Activated T-cell treated with anti-CD3 and anti-CD28 coated beads, Interleukin-2, amount 50 U/mL, for 24 hours (primary cell): Measurements from ENCODE around the gene GLMN.
"Not testable (repeated sequence)": the region's sequence is repeated elsewhere in the genome, so short reads cannot be mapped to it uniquely, and the experiment has no call there.

ENCODE experiments used
- DNase-seq: peaks from one replicate; pipeline ENCODE4 v3.0.0-alpha.2; 2020
- H3K27ac Mint-ChIP-seq: 2 replicates; pipeline ENCODE4 v1.8.0; 2020; ENCODE audit warnings: mild to moderate bottlenecking, mixed read lengths
- H3K27me3 Mint-ChIP-seq: 2 replicates; pipeline ENCODE4 v1.8.0; 2020; ENCODE audit warnings: mixed read lengths
- H3K36me3 Mint-ChIP-seq: 2 replicates; pipeline ENCODE4 v1.8.0; 2020; ENCODE audit warnings: low read depth, mixed read lengths
- H3K4me1 Mint-ChIP-seq: 2 replicates; pipeline ENCODE4 v1.8.0; 2020; ENCODE audit warnings: low read depth, mixed read lengths
- H3K4me3 Mint-ChIP-seq: 2 replicates; pipeline ENCODE4 v1.8.0; 2020; ENCODE audit warnings: mild to moderate bottlenecking, moderate library complexity, mixed read lengths
- H3K9me3 Mint-ChIP-seq: 2 replicates; pipeline ENCODE4 v1.8.0; 2020; ENCODE audit warnings: mixed read lengths

Gene GLMN

GRCh38 chr1:92273039-92273438, 25.7 kb downstream of the GLMN start:
- H3K36me3 Mint-ChIP-seq: peaks cover 90% of the 10 kb centered on the region
- H3K27ac Mint-ChIP-seq: no peak overlapping the region
- no peaks in the 10 kb centered on the region for H3K27me3 Mint-ChIP-seq
- H3K4me3 Mint-ChIP-seq: no peak overlapping the region
- no peak for DNase-seq
- peaks cover 3% of the 10 kb centered on the region for H3K4me1 Mint-ChIP-seq
- no peaks in the 10 kb centered on the region for H3K9me3 Mint-ChIP-seq

GRCh38 chr1:92262516-92262915, 36.3 kb downstream of the GLMN start:
- Mint-ChIP-seq H3K27me3 (no peaks in the 10 kb centered on the region), H3K36me3 (peaks cover 94% of the 10 kb centered on the region), H3K4me1 (peaks cover 2% of the 10 kb centered on the region), H3K4me3 (no peak overlapping the region), H3K27ac (no peak overlapping the region), H3K9me3 (peaks cover 3% of the 10 kb centered on the region)
- no peak for DNase-seq

GRCh38 chr1:92259350-92259749, 39.4 kb downstream of the GLMN start:
- Mint-ChIP-seq H3K27me3 (no peaks in the 10 kb centered on the region), H3K27ac (no peak overlapping the region), H3K4me3 (no peak overlapping the region), H3K36me3 (peaks cover 98% of the 10 kb centered on the region), H3K4me1 (peaks cover 2% of the 10 kb centered on the region), H3K9me3 (peaks cover 15% of the 10 kb centered on the region)
- DNase-seq: no peak

- not testable (repeated sequence) for H3K27me3 Mint-ChIP-seq, DNase-seq, H3K27ac Mint-ChIP-seq, H3K4me1 Mint-ChIP-seq, H3K4me3 Mint-ChIP-seq
- Mint-ChIP-seq H3K9me3 (peaks cover 17% of the 10 kb centered on the region), H3K36me3 (peaks cover 91% of the 10 kb centered on the region)
Measured at GRCh38 chr1:92254714-92255113, 44.1 kb downstream of the GLMN start.

- H3K4me3 Mint-ChIP-seq: no peak overlapping the region
- H3K27ac Mint-ChIP-seq: no peak overlapping the region
Measured at GRCh38 chr1:92244376-92244775, 54.4 kb downstream of the GLMN start.

GRCh38 chr1:92240034-92240433, 58.8 kb downstream of the GLMN start:
- DNase-seq: no peak
- no peak overlapping the region for H3K27ac Mint-ChIP-seq
- no peak overlapping the region for H3K4me3 Mint-ChIP-seq
- H3K36me3 Mint-ChIP-seq: peaks cover 2% of the 10 kb centered on the region
- peaks cover 7% of the 10 kb centered on the region for H3K27me3 Mint-ChIP-seq
- no peaks in the 10 kb centered on the region for H3K9me3 Mint-ChIP-seq
- no peaks in the 10 kb centered on the region for H3K4me1 Mint-ChIP-seq

More at GRCh38 chr1:92244376-92244775, 54.4 kb downstream of the GLMN start:
- Mint-ChIP-seq H3K27me3 (no peaks in the 10 kb centered on the region), H3K4me1 (no peaks in the 10 kb centered on the region), H3K36me3 (peaks cover 31% of the 10 kb centered on the region), H3K9me3 (no peaks in the 10 kb centered on the region)
- DNase-seq: no peak

- Mint-ChIP-seq H3K4me1 (no peaks in the 10 kb centered on the region), H3K27me3 (no peaks in the 10 kb centered on the region), H3K27ac (no peak overlapping the region), H3K9me3 (no peaks in the 10 kb centered on the region), H3K4me3 (no peak overlapping the region), H3K36me3 (no peaks in the 10 kb centered on the region)
- no peak for DNase-seq
Measured at GRCh38 chr1:92230736-92231135, 68.1 kb downstream of the GLMN start.

GRCh38 chr1:92228401-92228800, 70.4 kb downstream of the GLMN start:
- Mint-ChIP-seq H3K27me3 (no peaks in the 10 kb centered on the region), H3K4me1 (no peaks in the 10 kb centered on the region), H3K4me3 (no peak overlapping the region), H3K27ac (no peak overlapping the region), H3K36me3 (no peaks in the 10 kb centered on the region), H3K9me3 (no peaks in the 10 kb centered on the region)
- no peak for DNase-seq

GRCh38 chr1:92219028-92219427, 79.8 kb downstream of the GLMN start:
- H3K27me3 Mint-ChIP-seq: no peaks in the 10 kb centered on the region
- DNase-seq: no peak
- no peak overlapping the region for H3K27ac Mint-ChIP-seq
- no peak overlapping the region for H3K4me3 Mint-ChIP-seq
- no peaks in the 10 kb centered on the region for H3K9me3 Mint-ChIP-seq
- H3K36me3 Mint-ChIP-seq: no peaks in the 10 kb centered on the region
- H3K4me1 Mint-ChIP-seq: no peaks in the 10 kb centered on the region

- Mint-ChIP-seq H3K27me3 (no peaks in the 10 kb centered on the region), H3K27ac (no peak overlapping the region), H3K9me3 (no peaks in the 10 kb centered on the region), H3K4me3 (no peak overlapping the region), H3K4me1 (no peaks in the 10 kb centered on the region), H3K36me3 (no peaks in the 10 kb centered on the region)
- DNase-seq: no peak
Measured at GRCh38 chr1:92218559-92218958, 80.2 kb downstream of the GLMN start.

- no peak within 1 kb of the TSS for H3K27ac Mint-ChIP-seq
- DNase-seq: no peak
- no peaks in the 10 kb centered on the region for H3K4me1 Mint-ChIP-seq
- H3K27me3 Mint-ChIP-seq: no peaks in the 10 kb centered on the region
- H3K4me3 Mint-ChIP-seq: no peak within 1 kb of the TSS
- no peaks in the 10 kb centered on the region for H3K36me3 Mint-ChIP-seq
- no peaks in the 10 kb centered on the region for H3K9me3 Mint-ChIP-seq
Measured at GRCh38 chr1:92217721-92218120, 81.1 kb downstream of the GLMN start, which contains the start of gene C1orf146. TSS of gene C1orf146 (plus strand) at chr1:92217915. CDS start at chr1:92231421, 13,506 bp downstream.

GRCh38 chr1:92211166-92211565, 87.6 kb downstream of the GLMN start:
- no peak overlapping the region for H3K4me3 Mint-ChIP-seq
- no peak for DNase-seq
- H3K9me3 Mint-ChIP-seq: no peaks in the 10 kb centered on the region
- no peaks in the 10 kb centered on the region for H3K36me3 Mint-ChIP-seq
- no peaks in the 10 kb centered on the region for H3K27me3 Mint-ChIP-seq
- H3K4me1 Mint-ChIP-seq: peaks cover 15% of the 10 kb centered on the region
- no peak overlapping the region for H3K27ac Mint-ChIP-seq

GRCh38 chr1:92210701-92211100, 88.1 kb downstream of the GLMN start:
- no peak overlapping the region for H3K4me3 Mint-ChIP-seq
- no peaks in the 10 kb centered on the region for H3K9me3 Mint-ChIP-seq
- peaks cover 15% of the 10 kb centered on the region for H3K4me1 Mint-ChIP-seq
- no peaks in the 10 kb centered on the region for H3K27me3 Mint-ChIP-seq
- no peaks in the 10 kb centered on the region for H3K36me3 Mint-ChIP-seq
- DNase-seq: no peak
- no peak overlapping the region for H3K27ac Mint-ChIP-seq

- Mint-ChIP-seq H3K4me3 (no peak overlapping the region), H3K9me3 (peaks cover 3% of the 10 kb centered on the region), H3K27me3 (no peaks in the 10 kb centered on the region), H3K4me1 (peaks cover 20% of the 10 kb centered on the region), H3K36me3 (no peaks in the 10 kb centered on the region), H3K27ac (peak overlapping the region; percentile 34)
- no peak for DNase-seq
Measured at GRCh38 chr1:92203105-92203504, 95.7 kb downstream of the GLMN start.

GRCh38 chr1:92201973-92202372, 96.8 kb downstream of the GLMN start:
- no peak overlapping the region for H3K4me3 Mint-ChIP-seq

More at GRCh38 chr1:92201973-92202372, 96.8 kb downstream of the GLMN start:
- peak overlapping the region; percentile 42 for H3K27ac Mint-ChIP-seq
- DNase-seq: no peak
- H3K27me3 Mint-ChIP-seq: no peaks in the 10 kb centered on the region
- no peaks in the 10 kb centered on the region for H3K36me3 Mint-ChIP-seq
- peaks cover 21% of the 10 kb centered on the region for H3K4me1 Mint-ChIP-seq
- H3K9me3 Mint-ChIP-seq: peaks cover 3% of the 10 kb centered on the region
